AG09309 (cell line): ENCODE measurements around the gene RGPD3.
"Not testable (repeated sequence)": the region's sequence is repeated elsewhere in the genome, so short reads cannot be mapped to it uniquely, and the experiment has no call there.

Experiments used
- DNase-seq: peaks from one replicate; pipeline ENCODE4 v3.0.0-alpha.2; 2010; ENCODE audit warnings: low read depth
- H3K4me3 ChIP-seq: 2 replicates; pipeline ENCODE4 v1.5.1; 2011; ENCODE audit warnings: mild to moderate bottlenecking, low read depth, low read length, moderate library complexity; ENCODE audit not compliant: control insufficient read depth
- CTCF ChIP-seq: IDR thresholded peaks from 2 replicates; pipeline ENCODE4 v1.5.1; 2011; ENCODE audit warnings: mild to moderate bottlenecking, low read depth, low read length, inconsistent platforms; ENCODE audit not compliant: insufficient read depth, control insufficient read depth; ENCODE audit errors: missing control alignments

The RGPD3 gene

GRCh38 chr2:106369182-106369581 is 99.0 kb downstream of the RGPD3 start:
- not testable (repeated sequence) for H3K4me3 ChIP-seq, DNase-seq

GRCh38 chr2:106366204-106366885 is 101.9 kb downstream of the RGPD3 start:
- no peak for TF ChIP-seq CTCF

GRCh38 chr2:106363791-106364190 is 104.4 kb downstream of the RGPD3 start:
- no peak overlapping the region for H3K4me3 ChIP-seq
- TF ChIP-seq CTCF = no peak
- DNase-seq = no peak

More at GRCh38 chr2:106366204-106366885, 101.9 kb downstream of the RGPD3 start:
- no peak overlapping the region for H3K4me3 ChIP-seq
- DNase-seq = no peak

- no peak for DNase-seq
- no peak for TF ChIP-seq CTCF
- no peak overlapping the region for H3K4me3 ChIP-seq
These were observed 105.4 kb downstream of the RGPD3 start for GRCh38 chr2:106362789-106363188.

GRCh38 chr2:106359512-106359911 is 108.7 kb downstream of the RGPD3 start:
- TF ChIP-seq CTCF = no peak
- H3K4me3 ChIP-seq = no peak overlapping the region
- no peak for DNase-seq

- TF ChIP-seq CTCF = no peak
- DNase-seq = no peak
- no peak overlapping the region for H3K4me3 ChIP-seq
These were observed 109.7 kb downstream of the RGPD3 start for GRCh38 chr2:106358521-106358920.

- no peak overlapping the region for H3K4me3 ChIP-seq
- DNase-seq = no peak
- no peak for TF ChIP-seq CTCF
These were observed 110.1 kb downstream of the RGPD3 start for GRCh38 chr2:106358081-106358480.
